BE2C (cell line): Measurements from ENCODE around the gene ZNF808.
A peak's percentile ranks its signal among the peaks of the same experiment; 100 is the strongest.
"Not testable (repeated sequence)": the region's sequence is repeated elsewhere in the genome, so short reads cannot be mapped to it uniquely, and the experiment has no call there.

Experiments used
- DNase-seq: peaks from one replicate; pipeline ENCODE4 v3.0.0-alpha.2; 2020
- H3K27me3 ChIP-seq: fragments of 250-450 bp; sonication (Bioruptor Pico); 2 replicates; pipeline ENCODE4 v1.5.1; 2020; ENCODE audit warnings: mild to moderate bottlenecking
- H3K36me3 ChIP-seq: fragments of 250-450 bp; sonication (Bioruptor Pico); 2 replicates; pipeline ENCODE4 v1.5.1; 2020; ENCODE audit warnings: mild to moderate bottlenecking
- H3K4me1 ChIP-seq: fragments of 250-450 bp; sonication (Bioruptor Pico); 2 replicates; pipeline ENCODE4 v1.5.1; 2020
- H3K4me3 ChIP-seq: 2 replicates; pipeline ENCODE4 v1.5.1; 2011; ENCODE audit warnings: low read depth, low read length
- H3K9me3 ChIP-seq: fragments of 250-450 bp; sonication (Bioruptor Pico); 2 replicates; pipeline ENCODE4 v1.5.1; 2020
- TF ChIP-seq, protein P1 (sequence below): IDR thresholded peaks from 2 replicates; pipeline ENCODE4 v1.5.1; 2012; ENCODE audit warnings: mild to moderate bottlenecking, low read depth, low read length

The ZNF808 gene

GRCh38 chr19:52557231-52557995, 29.9 kb downstream of the ZNF808 start:
- TF ChIP-seq, protein P1, sequence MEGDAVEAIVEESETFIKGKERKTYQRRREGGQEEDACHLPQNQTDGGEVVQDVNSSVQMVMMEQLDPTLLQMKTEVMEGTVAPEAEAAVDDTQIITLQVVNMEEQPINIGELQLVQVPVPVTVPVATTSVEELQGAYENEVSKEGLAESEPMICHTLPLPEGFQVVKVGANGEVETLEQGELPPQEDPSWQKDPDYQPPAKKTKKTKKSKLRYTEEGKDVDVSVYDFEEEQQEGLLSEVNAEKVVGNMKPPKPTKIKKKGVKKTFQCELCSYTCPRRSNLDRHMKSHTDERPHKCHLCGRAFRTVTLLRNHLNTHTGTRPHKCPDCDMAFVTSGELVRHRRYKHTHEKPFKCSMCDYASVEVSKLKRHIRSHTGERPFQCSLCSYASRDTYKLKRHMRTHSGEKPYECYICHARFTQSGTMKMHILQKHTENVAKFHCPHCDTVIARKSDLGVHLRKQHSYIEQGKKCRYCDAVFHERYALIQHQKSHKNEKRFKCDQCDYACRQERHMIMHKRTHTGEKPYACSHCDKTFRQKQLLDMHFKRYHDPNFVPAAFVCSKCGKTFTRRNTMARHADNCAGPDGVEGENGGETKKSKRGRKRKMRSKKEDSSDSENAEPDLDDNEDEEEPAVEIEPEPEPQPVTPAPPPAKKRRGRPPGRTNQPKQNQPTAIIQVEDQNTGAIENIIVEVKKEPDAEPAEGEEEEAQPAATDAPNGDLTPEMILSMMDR, result no peak
- Histone ChIP-seq H3K9me3 (peaks cover 3% of the 10 kb centered on the region; the same call in 1 of the 2 replicates), H3K27me3 (no peaks in the 10 kb centered on the region), H3K4me3 (no peak overlapping the region), H3K36me3 (peaks cover 27% of the 10 kb centered on the region), H3K4me1 (no peaks in the 10 kb centered on the region)
- no peak for DNase-seq

DNA sequence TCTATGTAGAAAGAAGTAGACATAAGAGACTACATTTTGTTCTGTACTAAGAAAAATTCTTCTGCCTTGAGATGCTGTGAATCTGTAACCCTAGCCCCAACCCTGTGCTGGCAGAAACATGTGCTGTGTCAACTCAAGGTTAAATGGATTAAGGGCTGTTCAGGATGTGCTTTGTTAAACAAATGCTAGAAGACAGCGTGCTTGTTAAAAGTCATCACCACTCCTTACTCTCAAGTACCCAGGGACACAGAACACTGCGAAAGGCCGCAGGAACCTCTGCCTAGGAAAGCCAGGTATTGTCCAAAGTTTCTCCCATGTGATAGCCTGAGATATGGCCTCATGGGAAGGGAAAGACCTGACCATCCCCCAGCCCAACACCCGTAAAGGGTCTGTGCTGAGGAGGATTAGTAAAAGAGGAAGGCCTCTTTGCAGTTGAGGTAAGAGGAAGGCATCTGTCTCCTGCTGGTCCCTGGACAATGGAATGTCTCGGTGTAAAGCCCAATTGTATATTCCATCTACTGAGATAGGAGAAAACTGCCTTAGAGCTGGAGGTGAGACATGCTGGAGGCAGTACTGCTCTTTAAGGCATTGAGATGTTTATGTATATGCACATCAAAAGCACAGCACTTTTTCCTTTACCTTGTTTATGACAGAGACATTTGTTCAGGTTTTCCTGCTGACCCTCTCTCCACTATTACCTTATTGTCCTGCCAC, 31.4 kb downstream of the ZNF808 start:
- not testable (repeated sequence) for H3K4me1 ChIP-seq, H3K9me3 ChIP-seq, H3K27me3 ChIP-seq, H3K4me3 ChIP-seq, DNase-seq
- H3K36me3 ChIP-seq, result peaks cover 24% of the 10 kb centered on the region

DNA sequence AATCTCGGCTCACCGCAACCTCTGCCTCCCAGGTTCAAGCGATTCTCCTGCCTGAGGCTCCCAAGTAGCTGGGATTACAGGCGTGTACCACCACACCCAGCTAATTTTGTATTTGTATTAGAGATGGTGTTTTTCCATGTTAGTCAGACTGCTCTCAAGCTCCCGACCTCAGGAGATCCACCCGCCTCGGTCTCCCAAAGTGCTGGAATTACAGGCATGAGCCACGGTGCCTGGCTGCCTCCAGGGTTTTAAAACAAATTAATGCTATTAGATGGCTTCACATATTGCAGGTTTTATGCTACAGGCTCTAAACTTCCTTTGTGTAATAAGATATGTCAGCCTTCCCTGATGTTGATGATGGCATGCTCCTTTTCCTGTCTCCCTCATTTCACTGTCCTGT, 34.1 kb downstream of the ZNF808 start:
- not testable (repeated sequence) for H3K36me3 ChIP-seq, H3K9me3 ChIP-seq

GRCh38 chr19:52566121-52566520, 38.7 kb downstream of the ZNF808 start:
- no peak overlapping the region for H3K4me3 ChIP-seq
- no peaks in the 10 kb centered on the region for H3K36me3 ChIP-seq
- TF ChIP-seq, protein P1, result no peak
- H3K9me3 ChIP-seq, result no peaks in the 10 kb centered on the region
- no peaks in the 10 kb centered on the region for H3K27me3 ChIP-seq
- H3K4me1 ChIP-seq, result no peaks in the 10 kb centered on the region
- DNase-seq, result no peak

More for the DNA sequence above, 34.1 kb downstream of the ZNF808 start:
- H3K4me3 ChIP-seq, H3K27me3 ChIP-seq, DNase-seq, H3K4me1 ChIP-seq: not testable (repeated sequence)

DNA sequence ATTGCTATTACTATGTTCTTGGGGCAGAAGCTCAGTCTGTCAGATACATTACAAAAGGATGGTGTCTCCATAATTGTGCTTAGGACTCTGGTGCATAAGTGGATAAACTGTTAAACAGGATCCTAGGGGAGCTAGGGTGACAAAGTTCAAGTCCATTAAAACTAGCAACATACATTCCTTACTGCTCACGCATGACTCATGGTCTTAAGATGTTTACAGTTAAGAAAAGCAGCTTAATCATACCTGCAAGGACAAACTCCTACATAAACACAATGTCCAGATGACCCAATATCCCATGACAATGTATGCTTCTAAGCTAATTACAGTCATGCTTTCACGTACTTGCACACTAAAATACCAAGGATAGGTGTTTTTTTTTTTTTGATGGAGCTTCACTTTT, 39.1 kb downstream of the ZNF808 start:
- no peak overlapping the region for H3K4me3 ChIP-seq
- DNase-seq, result no peak
- H3K27me3 ChIP-seq, result no peaks in the 10 kb centered on the region
- H3K9me3 ChIP-seq, result no peaks in the 10 kb centered on the region
- no peaks in the 10 kb centered on the region for H3K4me1 ChIP-seq
- TF ChIP-seq, protein P1, result no peak
- H3K36me3 ChIP-seq, result no peaks in the 10 kb centered on the region

DNA sequence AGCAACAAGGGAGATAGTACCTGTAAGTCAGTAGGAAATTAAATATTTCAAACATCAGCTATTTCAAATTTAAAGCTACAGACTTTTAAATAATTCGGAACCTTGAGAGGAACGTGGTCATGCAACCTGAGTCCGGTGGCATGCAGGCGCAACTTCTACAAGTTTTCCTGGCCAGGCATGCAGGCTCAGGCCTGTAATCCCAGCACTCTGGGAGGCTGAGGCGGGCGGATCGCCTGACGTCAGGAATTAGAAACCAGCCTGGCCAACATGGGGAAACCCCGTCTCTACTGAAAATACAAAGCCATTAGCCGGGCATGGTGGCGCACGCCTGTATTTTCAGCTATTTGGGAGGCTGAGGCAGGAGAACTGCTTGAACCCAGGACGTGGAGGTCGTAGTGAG, 40.5 kb downstream of the ZNF808 start:
- Histone ChIP-seq H3K9me3 (no peaks in the 10 kb centered on the region), H3K4me3 (no peak overlapping the region), H3K27me3 (no peaks in the 10 kb centered on the region), H3K4me1 (no peaks in the 10 kb centered on the region), H3K36me3 (no peaks in the 10 kb centered on the region)
- TF ChIP-seq, protein P1, result no peak
- DNase-seq, result no peak

GRCh38 chr19:52569638-52569999, 42.2 kb downstream of the ZNF808 start:
- not testable (repeated sequence) for H3K9me3 ChIP-seq, H3K4me1 ChIP-seq, H3K27me3 ChIP-seq, DNase-seq, H3K36me3 ChIP-seq
- H3K4me3 ChIP-seq, result peak overlapping the region; percentile 94
